Fibroblast of skin of scalp (primary cell): Measurements from ENCODE around the gene PEAK3. TPM values are rescaled to one million over a fixed set of nuclear protein-coding genes. Genes with fewer than 3 reads are reported as not detected.
A peak's percentile ranks its signal among the peaks of the same experiment; 100 is the strongest.

ENCODE experiments used
- DNase-seq: peaks from one replicate; pipeline ENCODE4 v3.0.0-alpha.2; 2013
- polyA plus RNA-seq, 2 experiments: library from polyadenylated mRNA; unstranded; fragments of 120-200 nt; gene quantifications; one replicate each; pipeline ENCODE4 v1.2.1, GENCODE V29; 2013; ENCODE audit not compliant: insufficient read length in 2 of 2

PEAK3 gene, protein sequence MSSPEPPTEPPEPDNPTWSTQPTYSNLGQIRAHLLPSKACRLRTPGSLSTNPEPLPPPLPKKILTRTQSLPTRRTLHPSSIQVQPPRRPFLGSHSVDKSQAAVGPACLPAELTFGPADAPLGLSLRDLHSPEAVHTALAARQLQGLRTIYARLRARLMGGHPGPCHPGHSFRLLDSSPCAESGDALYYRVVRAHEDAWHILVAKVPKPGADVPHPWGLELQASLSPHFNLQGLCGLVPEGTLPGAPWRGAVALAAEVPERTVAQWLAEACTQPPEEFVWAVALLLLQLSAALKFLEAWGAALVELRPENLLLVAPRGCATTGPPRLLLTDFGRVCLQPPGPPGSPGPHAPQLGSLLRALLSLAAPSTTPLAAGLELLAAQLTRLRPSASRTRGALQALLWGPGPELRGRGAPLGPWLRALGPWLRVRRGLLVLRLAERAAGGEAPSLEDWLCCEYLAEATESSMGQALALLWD
- polyA plus RNA-seq (2013, experiment 1 of 2; ENCODE audit: insufficient read length) = 0.06 TPM
- 0.07 TPM for polyA plus RNA-seq (2013, experiment 2 of 2; ENCODE audit: insufficient read length)

DNA sequence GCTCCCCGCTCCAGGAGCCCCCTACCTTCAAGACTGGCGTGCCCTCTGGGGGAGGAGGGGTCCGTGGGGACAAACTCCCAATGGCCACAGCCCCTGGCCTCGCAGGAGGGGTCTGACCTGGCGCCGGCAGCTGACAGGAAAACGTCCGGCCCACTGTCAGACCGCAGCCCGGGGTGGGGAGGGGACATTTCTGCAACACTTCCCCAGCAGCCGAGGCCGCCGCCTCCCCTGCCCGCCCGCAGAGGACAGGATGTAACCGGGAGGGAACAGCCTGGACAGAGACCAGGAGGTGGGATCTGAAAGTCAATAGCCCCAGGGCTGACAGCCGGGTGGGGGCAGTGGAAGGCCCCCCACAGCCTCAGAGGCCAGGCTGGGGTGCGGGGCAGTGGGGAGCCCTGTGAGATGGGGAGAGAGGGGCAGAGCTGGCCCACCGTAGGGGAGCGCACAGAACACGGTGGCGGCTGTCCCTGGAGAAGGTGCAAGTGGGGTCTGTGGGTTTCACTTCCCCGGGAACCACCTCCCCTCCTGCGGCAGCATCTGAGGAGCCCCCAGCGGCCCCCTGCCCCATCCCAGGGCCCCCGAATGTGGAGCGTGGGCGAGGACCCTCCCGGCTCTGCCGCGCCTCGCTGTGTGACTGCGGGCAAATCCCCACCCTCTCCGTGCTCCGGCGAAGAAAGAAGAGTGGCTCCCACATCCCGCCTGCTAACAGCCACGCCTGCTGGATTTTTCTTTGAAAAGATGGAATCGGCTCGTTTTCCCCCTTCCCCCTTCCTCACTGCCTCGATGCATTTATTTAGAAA, at the start of gene PEAK3:
Gene PEAK3, minus strand, starts transcription at position 114 of the 800 bp plus-strand sequence. CDS start 1,244 bp downstream, outside the sequence.
- DNase-seq = peak; percentile 56

DNA sequence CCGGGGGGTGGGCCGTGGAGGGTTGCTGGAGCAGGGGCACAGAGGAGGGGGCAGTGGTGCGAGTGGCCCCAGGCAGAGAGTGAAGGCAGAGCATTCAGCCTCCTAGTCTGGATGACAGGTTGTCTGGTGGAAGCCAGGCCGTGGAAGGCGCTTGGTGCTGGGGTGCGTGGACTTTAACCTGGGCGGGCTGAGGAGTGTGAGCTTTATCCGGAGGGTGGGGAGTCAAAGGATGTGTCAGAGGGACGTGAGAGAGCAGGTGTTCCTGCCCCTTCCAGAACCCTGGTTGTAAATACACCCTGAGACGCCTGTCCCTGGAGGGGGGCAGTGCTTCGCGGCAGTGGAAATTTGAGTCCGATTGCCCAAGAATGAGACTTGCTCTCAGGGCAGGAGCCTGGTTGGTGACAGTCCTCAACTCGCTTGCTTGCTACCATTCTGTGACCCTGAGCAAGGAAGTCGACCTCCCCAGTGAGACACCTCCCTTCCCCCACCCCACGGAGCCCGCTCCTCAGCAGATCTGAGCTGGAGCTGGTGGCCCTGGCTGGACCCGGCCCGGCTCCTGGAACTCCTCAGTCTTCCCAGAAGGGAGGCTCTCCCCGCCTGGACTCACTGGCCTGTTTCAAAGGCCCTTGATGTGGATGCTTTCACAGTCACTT, 48.8 kb upstream of the PEAK3 start:
- no peak for DNase-seq

DNA sequence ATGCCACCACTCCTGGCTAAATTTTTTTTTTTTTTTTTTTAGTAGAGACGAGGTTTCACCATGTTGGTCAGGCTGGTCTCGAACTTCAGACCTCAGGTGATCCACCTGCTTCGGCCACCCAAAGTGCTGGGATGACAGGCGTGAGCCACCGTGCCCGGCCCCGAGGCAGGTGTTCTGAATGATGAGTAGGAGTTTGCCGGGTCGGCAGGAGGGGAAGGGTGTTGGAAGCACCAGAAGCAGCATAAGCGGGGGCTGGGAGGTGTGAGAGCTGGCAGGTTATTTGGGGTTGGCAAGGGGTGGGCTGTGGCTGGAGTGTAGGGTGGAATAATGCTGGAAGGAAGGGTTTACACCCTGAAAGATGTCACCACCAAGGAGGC, 48.3 kb upstream of the PEAK3 start:
- DNase-seq = no peak

DNA sequence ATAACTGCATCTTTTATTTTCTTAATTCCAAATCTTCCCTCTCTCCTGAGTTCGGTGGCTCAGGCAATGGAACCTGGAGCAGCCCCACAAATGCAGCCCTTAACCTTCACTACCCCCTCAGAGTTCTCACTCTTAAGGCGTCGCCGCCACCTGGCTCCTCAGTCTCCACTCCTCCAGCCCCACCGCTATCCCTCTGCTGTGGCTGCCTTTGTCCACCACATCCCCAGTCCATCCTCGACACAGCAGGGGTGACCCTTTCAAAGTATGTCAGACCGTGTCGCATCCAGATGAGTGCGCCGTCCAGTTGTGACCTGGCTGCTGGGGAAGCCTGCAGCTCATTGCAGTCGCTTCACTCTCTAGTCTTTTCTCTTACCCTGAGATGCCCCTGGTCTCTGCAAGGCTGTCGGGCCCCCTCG, 47.5 kb upstream of the PEAK3 start:
- DNase-seq = no peak

DNA sequence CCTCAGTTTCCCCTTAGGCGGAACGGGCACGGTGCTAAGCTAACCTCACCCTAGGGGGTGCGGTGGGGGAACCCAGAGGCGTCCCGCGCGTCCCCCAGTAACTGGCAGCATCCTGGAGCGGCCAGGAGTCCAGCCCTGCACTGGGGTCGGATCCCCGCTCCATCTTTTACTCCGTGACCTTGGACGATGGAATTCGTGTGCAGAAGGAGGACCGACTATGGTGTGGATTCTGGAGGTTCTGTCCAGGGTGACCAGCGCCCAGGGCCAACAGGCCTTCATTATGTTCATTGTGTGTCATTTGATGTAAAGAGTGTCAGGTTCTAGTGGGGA, 47.1 kb upstream of the PEAK3 start:
- DNase-seq = no peak

DNA sequence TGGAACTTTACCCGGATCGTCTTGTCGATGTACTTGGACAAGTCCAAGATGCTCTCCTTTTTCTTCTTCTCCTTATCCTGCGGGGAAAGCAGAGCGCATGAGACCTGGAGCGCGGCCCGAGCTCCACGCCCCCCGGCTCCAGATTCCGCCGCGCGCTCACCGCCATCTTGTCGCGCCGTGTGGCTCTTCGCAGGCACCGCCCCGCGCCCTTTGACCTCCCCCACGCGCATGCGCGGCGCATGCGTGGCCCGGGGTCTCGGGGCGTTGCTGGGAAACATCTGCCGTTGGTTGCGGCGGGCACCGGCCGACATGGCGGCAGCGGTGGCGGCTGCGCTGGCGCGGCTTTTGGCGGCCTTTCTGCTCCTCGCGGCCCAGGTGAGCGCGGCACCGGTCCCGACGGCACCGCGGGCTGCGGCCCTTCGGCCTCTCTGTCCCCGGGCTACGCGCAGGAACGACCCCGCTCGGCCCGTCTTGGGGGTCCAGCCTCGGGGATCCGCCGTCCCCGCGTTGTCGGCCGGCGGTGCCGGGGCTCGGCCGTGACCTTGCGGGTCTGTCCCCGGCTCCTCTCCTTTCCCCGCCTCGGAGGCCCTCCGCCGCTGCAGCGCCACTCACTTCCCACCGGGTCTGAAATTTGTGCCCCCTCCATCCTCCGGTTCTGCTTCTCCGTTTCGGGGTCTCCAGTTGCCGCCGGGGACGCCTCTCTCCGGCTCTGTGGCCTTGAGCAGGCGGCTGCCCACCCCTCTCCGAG, 46.6 kb upstream of the PEAK3 start, which contains the start of the genes LSM7 and SPPL2B:
Gene LSM7, minus strand, starts transcription at position 186 of the 748 bp plus-strand sequence. Its CDS starts 20 bp downstream, at position 166.
Gene SPPL2B, plus strand, starts transcription at position 284 of the 748 bp plus-strand sequence. Its CDS starts 26 bp downstream, at position 310.
- peak; percentile 90 for DNase-seq

DNA sequence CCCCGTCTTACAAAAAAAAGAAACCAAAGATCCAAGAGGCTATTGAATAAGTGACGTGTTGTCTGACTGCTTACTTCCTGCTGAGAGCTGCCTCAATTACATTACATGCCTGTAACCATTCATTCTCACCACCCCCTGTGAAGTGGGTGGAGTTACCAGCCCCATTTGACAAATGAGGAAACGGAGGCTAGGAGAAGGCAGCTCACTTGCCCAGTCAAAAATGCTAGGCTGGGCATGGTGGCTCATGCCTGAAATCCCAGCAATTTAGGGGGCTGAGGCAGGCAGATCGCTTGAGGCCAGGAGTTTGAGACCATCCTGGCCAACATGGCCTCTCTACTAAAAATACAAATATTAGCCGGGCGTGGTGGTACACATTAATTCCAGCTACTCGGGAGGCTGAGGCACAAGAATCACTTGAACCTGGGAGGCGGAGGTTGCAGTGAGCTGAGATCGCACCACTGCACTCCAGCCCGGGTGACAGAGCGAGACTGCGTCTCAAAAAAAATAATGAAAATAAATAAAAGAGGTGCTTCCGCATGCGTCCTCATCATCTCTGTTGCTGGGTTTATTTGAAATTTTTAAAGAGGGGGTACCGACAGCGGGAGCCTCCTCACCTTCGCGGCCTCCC, 45.9 kb upstream of the PEAK3 start:
- peak; percentile 93 for DNase-seq

DNA sequence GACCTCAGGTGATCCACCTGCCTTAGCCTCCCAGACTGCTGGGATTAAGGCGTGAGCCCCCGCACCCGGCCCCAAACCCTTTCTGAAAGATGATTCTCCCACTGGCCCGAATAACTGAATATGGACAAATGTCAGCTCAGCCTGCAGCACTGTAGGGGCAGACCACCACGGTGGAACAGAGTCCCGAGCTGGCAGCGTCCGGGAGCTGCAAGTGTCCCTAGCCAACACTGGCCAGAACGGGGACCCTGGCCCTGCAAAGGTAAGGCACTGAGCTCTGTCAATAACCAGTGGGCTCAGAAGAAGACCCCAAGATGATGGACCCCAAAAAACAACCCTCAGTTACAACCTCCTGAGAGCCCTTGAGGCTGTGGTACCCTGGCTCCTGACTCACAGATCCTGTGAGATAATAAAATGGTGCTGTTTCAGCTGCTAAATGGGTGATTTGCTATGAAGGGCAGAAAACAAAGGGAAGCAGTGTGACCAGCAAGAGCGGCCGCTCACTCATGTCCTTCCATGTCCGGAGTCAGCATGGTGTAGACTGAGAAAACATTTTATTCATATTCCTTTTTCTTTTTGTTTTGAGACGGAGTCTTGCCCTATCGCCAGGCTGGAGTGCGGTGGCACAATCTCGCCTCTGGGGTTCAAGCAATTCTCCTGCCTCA, 44.9 kb upstream of the PEAK3 start:
- DNase-seq = no peak

DNA sequence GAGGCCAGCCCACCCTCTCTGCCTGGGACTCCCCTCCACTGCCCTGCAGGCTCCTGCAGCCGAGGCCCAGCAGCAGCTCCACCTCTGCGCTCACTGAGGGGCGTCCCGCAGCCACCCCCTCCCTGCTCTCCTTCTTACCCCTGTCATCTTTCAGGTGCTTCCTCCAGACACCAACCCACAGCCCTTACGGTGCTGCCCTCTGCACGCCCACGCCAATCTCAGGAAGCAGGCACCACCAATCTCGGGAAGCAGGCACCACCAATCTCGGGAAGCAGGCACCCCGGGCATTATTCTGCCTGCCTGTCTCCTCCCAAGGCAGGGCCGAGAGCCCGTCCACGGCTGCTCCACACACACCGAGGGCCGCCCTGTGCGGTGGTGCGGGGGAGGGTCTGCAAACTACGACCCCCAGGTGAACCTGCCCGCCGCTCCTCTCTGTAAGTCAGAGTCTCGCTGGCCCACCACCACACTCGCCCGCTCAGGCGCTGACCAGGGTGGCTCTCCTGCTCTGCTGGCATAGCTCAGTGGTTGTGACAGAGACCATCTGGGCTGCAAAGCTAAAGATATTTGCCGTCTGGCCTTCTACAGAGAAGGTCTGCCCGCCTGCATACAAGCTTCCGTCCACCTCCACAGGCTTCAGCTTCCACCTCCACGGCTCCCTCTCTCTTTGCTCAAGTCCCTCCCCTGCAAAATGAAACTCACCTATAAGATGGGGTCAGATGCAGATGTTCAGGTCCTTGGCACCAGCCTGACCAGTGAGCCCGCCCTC, 43.5 kb upstream of the PEAK3 start:
- no peak for DNase-seq

DNA sequence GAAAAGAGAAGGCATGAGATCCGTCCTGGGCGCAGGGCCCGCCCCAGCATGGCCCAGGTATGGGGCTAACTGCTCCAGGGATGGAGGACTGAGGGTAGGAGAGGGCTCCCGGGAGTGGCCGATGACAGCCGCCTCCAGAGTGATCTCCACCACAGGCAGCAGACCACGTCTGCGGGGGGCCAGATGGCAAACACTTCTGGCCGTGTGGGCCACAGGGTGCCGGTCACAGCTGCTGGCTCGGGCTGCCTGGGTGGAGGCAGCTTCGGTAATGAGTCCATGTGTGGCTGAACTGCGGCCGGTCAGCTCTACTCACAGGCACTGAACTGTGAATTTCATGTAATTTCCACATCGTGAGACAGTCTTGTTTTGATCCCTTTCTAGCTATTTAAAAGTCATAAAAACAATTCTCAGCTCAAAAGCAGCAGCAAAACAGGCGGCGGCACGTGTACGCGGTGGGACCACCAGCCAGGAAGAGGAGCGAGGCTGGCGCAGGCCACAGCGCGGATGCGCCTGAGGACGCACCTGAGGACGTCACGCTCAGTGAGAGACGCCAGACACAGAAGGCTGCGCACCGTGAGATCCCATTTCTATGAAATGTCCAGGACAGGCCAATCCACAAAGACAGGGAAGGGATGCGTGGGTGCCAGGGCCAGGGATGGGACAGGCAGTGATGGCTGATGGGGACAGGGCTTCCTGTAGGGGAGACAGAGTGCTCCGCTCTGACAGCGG, 42.4 kb upstream of the PEAK3 start:
- no peak for DNase-seq

DNA sequence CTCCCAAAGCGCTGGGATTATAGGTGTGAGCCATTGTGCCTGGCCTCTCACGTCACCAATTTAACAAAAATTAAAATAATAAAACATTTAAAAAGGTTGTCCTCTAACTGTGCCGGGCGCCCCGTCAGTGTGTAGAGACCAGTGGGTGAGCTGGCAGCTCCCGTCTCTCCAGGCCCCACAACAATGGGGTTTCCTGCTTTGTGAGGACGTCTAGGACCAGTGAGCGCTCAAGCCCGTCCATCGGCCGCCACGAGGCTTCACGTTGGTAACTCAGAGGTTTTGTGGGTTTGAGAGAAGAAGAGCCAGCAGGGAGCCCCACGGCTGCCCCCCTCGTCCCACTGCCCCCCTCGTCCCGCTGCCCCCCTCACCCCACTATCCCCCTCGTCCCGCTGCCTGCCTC, 41.7 kb upstream of the PEAK3 start:
- no peak for DNase-seq

DNA sequence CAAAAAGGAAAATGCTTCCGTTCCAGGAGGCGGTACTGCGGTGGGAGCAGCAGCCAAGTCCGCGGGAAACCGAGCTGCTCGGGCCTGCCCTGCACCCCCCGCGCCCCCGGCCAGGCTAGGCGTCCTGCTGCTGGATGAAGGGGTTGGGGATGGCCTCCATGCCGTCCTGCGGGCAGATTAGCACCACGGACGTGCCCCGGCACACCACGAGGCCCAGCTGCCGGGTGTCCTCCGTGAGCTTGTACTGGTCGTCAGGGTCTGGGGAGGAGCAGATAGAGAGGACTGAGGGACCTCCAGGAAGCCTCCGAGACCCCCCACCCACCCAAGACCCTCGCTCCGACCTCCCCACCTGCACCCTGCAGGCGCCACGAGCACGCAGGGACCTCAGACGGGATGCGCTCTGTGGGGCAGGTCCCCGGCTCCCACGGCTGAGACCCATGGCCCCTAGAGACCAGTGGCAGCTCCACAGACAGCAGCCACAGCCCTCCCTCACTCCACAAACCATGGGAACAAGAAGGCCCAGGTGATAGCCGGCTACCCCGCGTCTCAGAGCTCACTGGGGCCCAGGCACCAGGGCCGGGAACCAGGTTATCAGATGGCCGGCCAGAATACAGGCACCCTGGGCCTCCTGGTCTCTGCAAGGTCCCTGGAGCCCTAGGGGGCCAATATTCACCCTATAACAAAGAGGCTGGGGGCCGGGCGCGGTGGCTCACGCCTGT, 39.7 kb upstream of the PEAK3 start:
- DNase-seq = no peak

DNA sequence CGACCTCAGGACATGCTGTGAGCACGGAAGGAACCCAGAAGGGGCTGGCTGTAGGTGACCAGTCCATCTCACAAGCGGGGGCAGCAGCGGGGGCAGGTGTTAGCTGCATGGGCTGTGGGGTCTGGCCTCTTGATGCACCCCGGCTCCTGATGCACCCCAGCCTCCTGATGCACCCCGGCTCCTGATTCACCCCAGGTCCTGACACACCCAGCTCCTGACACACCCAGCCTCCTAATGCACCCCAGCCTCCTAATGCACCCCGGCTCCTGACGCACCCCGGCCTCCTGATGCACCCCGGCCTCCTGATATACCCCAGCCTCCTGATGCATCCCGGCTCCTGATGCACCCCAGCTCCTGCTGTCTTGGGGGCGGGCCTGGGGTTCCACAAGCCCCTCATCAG, 39.0 kb upstream of the PEAK3 start:
- no peak for DNase-seq

DNA sequence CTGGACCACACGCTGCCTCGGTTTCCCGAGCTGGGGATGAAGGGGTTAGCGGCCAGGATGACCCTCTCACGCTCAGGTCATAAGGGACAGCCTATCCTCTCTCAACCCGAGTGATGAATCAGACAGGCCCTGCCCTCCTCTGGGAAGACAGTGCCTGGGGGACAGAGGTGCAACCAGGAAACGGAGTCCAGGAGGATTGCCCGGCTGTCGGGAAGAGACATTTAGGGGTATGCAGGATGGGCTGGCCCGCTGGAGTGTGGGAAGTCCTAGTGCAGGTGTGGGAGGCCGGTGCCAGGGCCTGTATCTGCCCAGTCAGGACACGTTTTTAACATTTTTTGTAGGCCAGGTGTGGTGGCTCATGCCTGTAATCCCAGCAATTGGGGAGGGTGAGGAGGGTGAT, 38.1 kb upstream of the PEAK3 start:
- DNase-seq = no peak

DNA sequence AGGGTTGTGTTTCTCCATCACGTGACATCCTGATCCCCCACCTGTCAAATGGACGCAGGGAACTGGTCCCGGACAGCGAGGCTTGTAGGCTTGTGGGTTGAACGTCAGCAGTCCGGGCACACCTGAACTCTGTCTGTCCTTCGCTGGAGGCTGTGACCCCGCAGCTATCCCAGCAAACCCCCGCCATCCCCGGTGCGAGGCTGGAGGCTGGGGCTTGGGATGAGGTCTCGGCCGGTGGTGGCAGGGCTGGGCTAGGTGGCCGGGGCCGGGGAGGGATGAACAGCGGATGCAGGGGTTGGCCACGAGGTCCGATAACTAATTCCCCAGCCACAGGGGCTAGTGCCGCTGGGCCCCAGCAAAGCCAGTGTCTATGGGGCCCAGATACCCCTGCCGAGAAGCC, 37.6 kb upstream of the PEAK3 start:
- DNase-seq = no peak

DNA sequence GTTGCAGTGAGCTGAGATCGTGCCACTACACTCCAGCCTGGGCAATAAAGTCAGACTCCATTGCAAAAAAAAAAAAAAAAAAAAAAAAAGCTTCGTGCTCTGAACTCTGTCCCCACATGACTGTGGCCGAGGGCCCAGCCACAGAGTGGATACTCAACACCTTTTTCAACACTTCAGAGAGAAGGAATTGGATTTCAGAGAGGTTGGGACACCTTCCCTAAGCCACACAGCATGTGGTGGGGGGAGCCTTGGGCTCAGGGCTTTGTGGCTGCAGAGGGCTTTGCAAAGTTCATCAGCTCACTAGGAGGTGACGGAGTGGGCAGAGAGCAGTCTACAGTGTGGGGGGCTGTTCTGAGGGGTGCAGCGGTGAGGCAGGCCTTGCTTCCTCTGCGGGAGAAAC, 36.9 kb upstream of the PEAK3 start:
- no peak for DNase-seq

DNA sequence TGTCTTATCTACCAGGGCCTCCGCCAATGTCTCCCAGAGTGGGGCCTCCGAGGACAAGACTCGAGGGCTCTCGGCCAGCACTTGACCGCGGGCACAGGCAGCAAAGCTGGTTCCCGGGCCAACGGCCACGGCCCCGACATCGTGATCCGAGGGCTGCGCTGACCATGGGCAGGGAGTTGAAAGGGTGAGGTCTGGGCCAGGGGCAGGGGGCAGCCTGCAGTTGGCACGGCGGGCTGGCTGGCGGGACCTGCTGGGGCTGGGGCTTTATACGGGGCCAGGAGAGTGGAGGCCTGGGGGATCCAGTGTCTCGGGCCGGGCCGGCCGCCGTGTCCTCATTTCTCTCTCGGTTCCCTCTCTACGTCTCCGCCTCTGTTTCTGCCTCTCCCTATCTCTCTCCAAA, 35.8 kb upstream of the PEAK3 start:
- no peak for DNase-seq

DNA sequence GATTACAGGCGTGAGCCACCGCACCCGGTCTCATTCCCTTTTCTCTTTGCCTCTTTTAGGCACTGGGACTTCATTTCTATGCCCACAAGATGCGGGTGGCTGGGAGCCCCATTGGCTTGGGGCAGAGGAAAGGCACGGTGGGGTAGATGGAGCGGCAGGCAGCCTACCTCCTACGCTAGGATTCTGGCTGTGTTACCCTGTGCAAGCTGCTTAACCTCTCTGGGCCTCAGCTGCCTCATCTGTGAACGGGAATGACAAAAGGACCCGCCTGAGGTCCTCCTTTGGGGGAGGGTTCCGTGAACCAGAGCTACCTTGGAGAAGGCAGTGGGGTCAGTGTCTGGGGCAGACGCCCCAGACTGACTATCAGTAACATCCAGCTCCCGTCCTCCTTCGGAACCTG, 35.3 kb upstream of the PEAK3 start:
- no peak for DNase-seq

DNA sequence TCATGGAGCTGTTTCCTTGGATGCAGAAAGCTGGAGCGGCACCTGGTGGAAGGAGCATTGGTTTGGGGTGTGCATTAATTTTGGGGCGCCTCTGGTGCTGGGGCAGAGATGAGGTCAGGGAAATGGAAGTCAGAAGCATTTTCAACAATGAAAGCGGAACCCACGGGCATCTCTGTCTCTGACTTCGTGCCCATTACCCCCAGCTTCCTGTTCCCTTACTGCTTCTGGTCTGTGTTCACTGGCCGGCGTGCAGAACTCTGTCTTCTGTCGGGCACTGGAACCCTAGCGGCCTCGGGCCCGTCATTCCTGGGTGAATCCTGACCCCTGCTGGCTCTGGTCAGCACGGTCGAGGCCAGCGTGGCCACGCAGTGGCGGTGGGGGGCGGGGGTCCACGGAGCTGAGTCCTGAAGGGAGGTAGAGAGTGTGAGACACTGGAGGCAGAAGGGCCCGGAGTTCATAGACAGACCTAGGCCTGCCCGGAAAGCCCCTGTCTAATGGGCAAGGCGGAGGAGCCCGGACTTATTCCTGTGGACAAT, 33.9 kb upstream of the PEAK3 start:
- DNase-seq = peak; percentile 61
